ENCODE data around the gene BAIAP2. TPM values are rescaled to one million over a fixed set of nuclear protein-coding genes. Genes with fewer than 3 reads are reported as not detected.

BAIAP2 gene
- total RNA-seq, 1 experiment from 2014 or later, result 57.7 TPM

- Mint-ChIP-seq H3K4me3 (ENCODE audit: unreplicated experiment) (peak overlapping the region; percentile 68), H3K36me3 (ENCODE audit: insufficient read depth, unreplicated experiment) (peaks cover 52% of the 10 kb centered on the region), H3K27me3 (ENCODE audit: insufficient read depth, unreplicated experiment) (no peaks in the 10 kb centered on the region), H3K27ac (ENCODE audit: unreplicated experiment) (peak overlapping the region; percentile 97), H3K9me3 (ENCODE audit: unreplicated experiment) (no peaks in the 10 kb centered on the region), H3K4me1 (ENCODE audit: low read depth, unreplicated experiment) (peaks cover 56% of the 10 kb centered on the region)
- Histone ChIP-seq H3K4me3 (ENCODE audit: low read depth, low read length) (0 out of 2 replicates have a peak overlapping the region, but pooled peaks have one; percentile 12), H3K9me3 (no peaks in the 10 kb centered on the region), H3K27me3 (replicated peaks; ENCODE audit: control insufficient read depth, insufficient read depth, low read length) (no peaks in the 10 kb centered on the region), H3K36me3 (ENCODE audit: control insufficient read depth, insufficient read depth, low read length) (peaks cover 1% of the 10 kb centered on the region; the same call in 1 of the 2 replicates), H3K4me1 (peaks cover 80% of the 10 kb centered on the region)
- intact Hi-C loops (cut with micrococcal nuclease; ENCODE audit: unreplicated experiment), result loop anchor here (5.0 kb wide), 1 partner anchor 53 kb away; no protein-coding TSS in a partner anchor
- TF ChIP-seq CTCF (IDR thresholded peaks at IDR 0.05; ENCODE audit: insufficient read depth in 1 of 2, low read depth in 1 of 2, low read length in 1 of 2, severe bottlenecking in 1 of 2, unreplicated experiment in 1 of 2), result no peak
- no TSS peak for BruUV-seq (replicated peaks)
- CTCF ChIA-PET, result interaction anchor here (0.8 to 1.4 kb wide), 4 partner anchors 11 to 179 kb away, joined by 3 read pairs; partner anchors contain the start of gene CEP131
- DNase-seq, result peak; percentile 96 to 97
- POLR2A ChIA-PET, result interaction anchor here (0.6 to 1.7 kb wide), 6 partner anchors 9 to 1247 kb away, joined by 3 to 11 read pairs (median 8); partner anchors contain the start of genes BAIAP2, CBX8, CEP131 and NDUFAF8
Observed at GRCh38 chr17:81043725-81044427, 8.9 kb downstream of the BAIAP2 start.

GRCh38 chr17:81044428-81044763 lies 9.4 kb downstream of the BAIAP2 start:
- no peaks in the 10 kb centered on the region for H3K27me3 Mint-ChIP-seq (ENCODE audit: insufficient read depth, unreplicated experiment)
- POLR2A ChIA-PET, result interaction anchor here (1.1 to 1.7 kb wide), 4 partner anchors 9 to 195 kb away, joined by 6 to 11 read pairs (median 8); partner anchors contain the start of genes BAIAP2, CEP131, NDUFAF8 and TEPSIN
- CTCF ChIA-PET, result interaction anchor here (0.9 to 1.4 kb wide), 3 partner anchors 11 to 57 kb away, joined by 3 read pairs; no protein-coding TSS in a partner anchor
- Histone ChIP-seq H3K4me3 (ENCODE audit: low read depth, low read length) (no peak overlapping the region), H3K4me1 (peaks cover 75% of the 10 kb centered on the region), H3K27me3 (replicated peaks; ENCODE audit: control insufficient read depth, insufficient read depth, low read length) (no peaks in the 10 kb centered on the region), H3K9me3 (no peaks in the 10 kb centered on the region), H3K36me3 (ENCODE audit: control insufficient read depth, insufficient read depth, low read length) (peaks cover 1% of the 10 kb centered on the region; the same call in 1 of the 2 replicates)
- H3K4me3 Mint-ChIP-seq (ENCODE audit: unreplicated experiment), result peak overlapping the region; percentile 68
- H3K4me1 Mint-ChIP-seq (ENCODE audit: low read depth, unreplicated experiment), result peaks cover 52% of the 10 kb centered on the region
- no TSS peak for BruUV-seq (replicated peaks)
- DNase-seq, result no peak
- TF ChIP-seq CTCF (IDR thresholded peaks at IDR 0.05; ENCODE audit: insufficient read depth in 1 of 2, low read depth in 1 of 2, low read length in 1 of 2, severe bottlenecking in 1 of 2, unreplicated experiment in 1 of 2), result no peak
- no peaks in the 10 kb centered on the region for H3K9me3 Mint-ChIP-seq (ENCODE audit: unreplicated experiment)
- intact Hi-C loops (cut with micrococcal nuclease; ENCODE audit: unreplicated experiment), result loop anchor here (5.0 kb wide), 1 partner anchor 53 kb away; no protein-coding TSS in a partner anchor
- H3K36me3 Mint-ChIP-seq (ENCODE audit: insufficient read depth, unreplicated experiment), result peaks cover 57% of the 10 kb centered on the region
- H3K27ac Mint-ChIP-seq (ENCODE audit: unreplicated experiment), result peak overlapping the region; percentile 97

GRCh38 chr17:81044764-81045589 lies 10.0 kb downstream of the BAIAP2 start:
- H3K4me3 Mint-ChIP-seq (ENCODE audit: unreplicated experiment), result peak overlapping the region; percentile 68
- Histone ChIP-seq H3K4me3 (ENCODE audit: low read depth, low read length) (no peak overlapping the region), H3K4me1 (peaks cover 69% of the 10 kb centered on the region), H3K9me3 (no peaks in the 10 kb centered on the region), H3K36me3 (ENCODE audit: control insufficient read depth, insufficient read depth, low read length) (peaks cover 1% of the 10 kb centered on the region; the same call in 1 of the 2 replicates), H3K27me3 (replicated peaks; ENCODE audit: control insufficient read depth, insufficient read depth, low read length) (no peaks in the 10 kb centered on the region)
- TF ChIP-seq CTCF (IDR thresholded peaks at IDR 0.05; ENCODE audit: insufficient read depth in 1 of 2, low read depth in 1 of 2, low read length in 1 of 2, severe bottlenecking in 1 of 2, unreplicated experiment in 1 of 2), result no peak
- intact Hi-C loops (cut with micrococcal nuclease; ENCODE audit: unreplicated experiment), result loop anchor here (5.0 kb wide), 1 partner anchor 52 kb away; no protein-coding TSS in a partner anchor
- ChIA-PET POLR2A (interaction anchor here (1.7 kb wide), 1 partner anchor 194 kb away, joined by 6 read pairs; the partner anchor contains the start of genes NDUFAF8 and TEPSIN), CTCF (interaction anchor here (1.2 to 1.4 kb wide), 2 partner anchors 21 to 57 kb away, joined by 3 read pairs; no protein-coding TSS in a partner anchor)
- no peaks in the 10 kb centered on the region for H3K9me3 Mint-ChIP-seq (ENCODE audit: unreplicated experiment)
- H3K36me3 Mint-ChIP-seq (ENCODE audit: insufficient read depth, unreplicated experiment), result peaks cover 59% of the 10 kb centered on the region
- H3K27me3 Mint-ChIP-seq (ENCODE audit: insufficient read depth, unreplicated experiment), result no peaks in the 10 kb centered on the region
- DNase-seq, result no peak
- peak overlapping the region; percentile 97 for H3K27ac Mint-ChIP-seq (ENCODE audit: unreplicated experiment)
- no TSS peak for BruUV-seq (replicated peaks)
- H3K4me1 Mint-ChIP-seq (ENCODE audit: low read depth, unreplicated experiment), result peaks cover 49% of the 10 kb centered on the region

Measured in Caco-2 (cell line).